PFSK-1 (cell line): Measurements from ENCODE around the gene ILF3.

Experiments used
- FOXP2 ChIP-seq: optimal IDR thresholded peaks from 2 replicates; pipeline ENCODE3; 2011; ENCODE audit warnings: borderline replicate concordance, control low read depth, inconsistent platforms; ENCODE audit not compliant: insufficient read depth; ENCODE audit errors: extremely low read length, extremely low read depth
- POLR2AphosphoS5 ChIP-seq: IDR thresholded peaks from 2 replicates; pipeline ENCODE4 v1.6.1; 2012; ENCODE audit warnings: low read depth, mild to moderate bottlenecking, control low read depth, low read length, moderate library complexity
- REST ChIP-seq, 2 experiments: IDR thresholded peaks; 2 replicates each; pipeline versions ENCODE4 v1.6.1 to v1.8.0; 2011 to 2012; ENCODE audit warnings: low read depth in 2 of 2, low read length in 2 of 2, control low read depth in 1 of 2, inconsistent platforms in 1 of 2, mild to moderate bottlenecking in 1 of 2, moderate library complexity in 1 of 2; ENCODE audit not compliant: insufficient read depth in 1 of 2
- SIN3A ChIP-seq: IDR thresholded peaks from 2 replicates; pipeline ENCODE4 v1.6.1; 2012; ENCODE audit warnings: mild to moderate bottlenecking, low read length, moderate library complexity, borderline replicate concordance; ENCODE audit not compliant: insufficient read depth
- TAF1 ChIP-seq: IDR thresholded peaks from 2 replicates; pipeline ENCODE4 v1.6.1; 2012; ENCODE audit warnings: low read length, control low read depth, borderline replicate concordance; ENCODE audit not compliant: insufficient read depth

ILF3 gene

GRCh38 chr19:10644260-10645007 lies 9.7 kb upstream of the ILF3 start:
- no peak for TF ChIP-seq TAF1
- TF ChIP-seq FOXP2: peak; percentile 43

- TF ChIP-seq POLR2AphosphoS5: no peak
- TF ChIP-seq SIN3A: no peak
- TF ChIP-seq FOXP2: no peak
- TF ChIP-seq REST (IDR thresholded peaks at IDR 0.05; ENCODE audit: insufficient read depth in 1 of 2, low read depth in 2 of 2, low read length in 2 of 2): no peak
- no peak for TF ChIP-seq TAF1
Measured at GRCh38 chr19:10646456-10647159, 7.5 kb upstream of the ILF3 start.

GRCh38 chr19:10648360-10648759 lies 5.8 kb upstream of the ILF3 start:
- TF ChIP-seq FOXP2 (no peak), SIN3A (no peak), TAF1 (no peak), REST (IDR thresholded peaks at IDR 0.05; ENCODE audit: insufficient read depth in 1 of 2, low read depth in 2 of 2, low read length in 2 of 2) (no peak)

- TF ChIP-seq SIN3A (no peak), POLR2AphosphoS5 (no peak), FOXP2 (no peak), TAF1 (no peak), REST (IDR thresholded peaks at IDR 0.05; ENCODE audit: insufficient read depth in 1 of 2, low read depth in 2 of 2, low read length in 2 of 2) (no peak)
Measured at GRCh38 chr19:10651851-10652250, 2.3 kb upstream of the ILF3 start.

GRCh38 chr19:10653482-10653731 lies 739 bp upstream of the ILF3 start:
- TF ChIP-seq FOXP2 (no peak), TAF1 (no peak; the same call in 1 of the 2 replicates), REST (IDR thresholded peaks at IDR 0.05; ENCODE audit: insufficient read depth in 1 of 2, low read depth in 2 of 2, low read length in 2 of 2) (no peak), POLR2AphosphoS5 (no peak), SIN3A (no peak)
